Stimulated activated CD4-positive, alpha-beta T cell treated with anti-CD3 and anti-CD28 coated beads, Interleukin-1b, Interleukin-23, amount 100 ng/mL, for 24 hours (primary cell): ENCODE results near the gene ATP5MC2.
A peak's percentile ranks its signal among the peaks of the same experiment; 100 is the strongest.
"Not testable (repeated sequence)": the region's sequence is repeated elsewhere in the genome, so short reads cannot be mapped to it uniquely, and the experiment has no call there.

Source experiments
- DNase-seq, 4 experiments: peaks; one replicate each; pipeline ENCODE4 v3.0.0-alpha.2; 2020; ENCODE audit warnings: low read depth in 4 of 4, low spot score in 1 of 4

The ATP5MC2 gene

GRCh38 chr12:53653595-53653994, 22.3 kb downstream of the ATP5MC2 start:
- no peak for DNase-seq

- no peak for DNase-seq
Observed at GRCh38 chr12:53652366-53652765, 23.5 kb downstream of the ATP5MC2 start.

- no peak for DNase-seq
Observed at GRCh38 chr12:53651737-53652136, 24.1 kb downstream of the ATP5MC2 start.

- not testable (repeated sequence) for DNase-seq
Observed at GRCh38 chr12:53646300-53646699, 29.6 kb downstream of the ATP5MC2 start.

GRCh38 chr12:53645165-53645564, 30.7 kb downstream of the ATP5MC2 start:
- DNase-seq, result no peak

GRCh38 chr12:53644133-53644532, 31.8 kb downstream of the ATP5MC2 start:
- no peak for DNase-seq

- DNase-seq, result no peak
Observed at GRCh38 chr12:53643232-53643979, 32.5 kb downstream of the ATP5MC2 start.

- DNase-seq, result no peak
Observed at GRCh38 chr12:53638057-53638456, 37.8 kb downstream of the ATP5MC2 start.

- DNase-seq, result no peak
Observed at GRCh38 chr12:53636641-53637040, 39.2 kb downstream of the ATP5MC2 start.

- not testable (repeated sequence) for DNase-seq
Observed at GRCh38 chr12:53635708-53636107, 40.2 kb downstream of the ATP5MC2 start.

GRCh38 chr12:53631721-53632120, 44.2 kb downstream of the ATP5MC2 start:
- DNase-seq, result no peak

- no peak for DNase-seq
Observed at GRCh38 chr12:53627919-53628318, 48.0 kb downstream of the ATP5MC2 start.

- no peak for DNase-seq
Observed at GRCh38 chr12:53626702-53627169, 49.1 kb downstream of the ATP5MC2 start.

- DNase-seq, result peak; percentile 96 to 97 (median 97)
Observed at GRCh38 chr12:53625946-53626701, 49.8 kb downstream of the ATP5MC2 start, which contains the start of gene ATF7. TSS of gene ATF7 (minus strand) at chr12:53626382. CDS start at chr12:53601000, 25,382 bp downstream.

- DNase-seq, result no peak
Observed at GRCh38 chr12:53625373-53625945, 50.4 kb downstream of the ATP5MC2 start.

- DNase-seq, result no peak
Observed at GRCh38 chr12:53624956-53625355, 50.9 kb downstream of the ATP5MC2 start.

- no peak for DNase-seq
Observed at GRCh38 chr12:53624458-53624857, 51.4 kb downstream of the ATP5MC2 start.

GRCh38 chr12:53623548-53624385, 52.1 kb downstream of the ATP5MC2 start:
- no peak for DNase-seq

GRCh38 chr12:53622724-53623123, 53.2 kb downstream of the ATP5MC2 start:
- no peak for DNase-seq

- no peak for DNase-seq
Observed at GRCh38 chr12:53618275-53618674, 57.6 kb downstream of the ATP5MC2 start.

- DNase-seq, result no peak
Observed at GRCh38 chr12:53617700-53618099, 58.2 kb downstream of the ATP5MC2 start.
